Neural cell (in vitro differentiated cells): Measurements from ENCODE around the gene GPC5.

Experiments used
- EP300 ChIP-seq: fragments of 450-650 bp; conservative IDR thresholded peaks from 2 replicates; pipeline ENCODE4 v1.6.1; 2014; ENCODE audit warnings: antibody characterized with exemption, mild to moderate bottlenecking, moderate library complexity; ENCODE audit not compliant: poor library complexity, severe bottlenecking
- EZH2 ChIP-seq: fragments of 200-600, 300-800 bp; shearing (Covaris generic), sonication (generic); IDR thresholded peaks from 2 replicates; pipeline ENCODE4 v1.6.1; 2014; ENCODE audit warnings: antibody characterized with exemption, low read length, borderline replicate concordance, mild to moderate bottlenecking; ENCODE audit not compliant: insufficient read depth, poor library complexity, severe bottlenecking
- MXI1 ChIP-seq: fragments of 450-650 bp; conservative IDR thresholded peaks from 2 replicates; pipeline ENCODE4 v1.6.1; 2014; ENCODE audit warnings: antibody characterized with exemption, mild to moderate bottlenecking; ENCODE audit not compliant: poor library complexity, severe bottlenecking
- POLR2AphosphoS5 ChIP-seq: IDR thresholded peaks from 2 replicates; pipeline ENCODE4 v1.6.1; 2012
- RAD21 ChIP-seq: fragments of 450-650 bp; conservative IDR thresholded peaks from 2 replicates; pipeline ENCODE4 v1.6.1; 2014; ENCODE audit warnings: antibody characterized with exemption, mild to moderate bottlenecking, moderate library complexity
- REST ChIP-seq: IDR thresholded peaks from 2 replicates; pipeline ENCODE4 v1.6.1; 2012; ENCODE audit warnings: borderline replicate concordance
- SMC3 ChIP-seq: fragments of 450-650 bp; conservative IDR thresholded peaks from 2 replicates; pipeline ENCODE4 v1.6.1; 2014; ENCODE audit warnings: antibody characterized with exemption, mild to moderate bottlenecking, moderate library complexity; ENCODE audit not compliant: poor library complexity
- TAF1 ChIP-seq: IDR thresholded peaks from 2 replicates; pipeline ENCODE4 v1.6.1; 2012; ENCODE audit warnings: low read depth
- TF ChIP-seq, protein P1 (sequence below): fragments of 450-650 bp; IDR thresholded peaks from 2 replicates; pipeline ENCODE4 v1.5.1; 2014; ENCODE audit warnings: antibody characterized with exemption, mild to moderate bottlenecking, moderate library complexity; ENCODE audit not compliant: poor library complexity, severe bottlenecking

- no peak for TF ChIP-seq RAD21
- TF ChIP-seq, protein P1, sequence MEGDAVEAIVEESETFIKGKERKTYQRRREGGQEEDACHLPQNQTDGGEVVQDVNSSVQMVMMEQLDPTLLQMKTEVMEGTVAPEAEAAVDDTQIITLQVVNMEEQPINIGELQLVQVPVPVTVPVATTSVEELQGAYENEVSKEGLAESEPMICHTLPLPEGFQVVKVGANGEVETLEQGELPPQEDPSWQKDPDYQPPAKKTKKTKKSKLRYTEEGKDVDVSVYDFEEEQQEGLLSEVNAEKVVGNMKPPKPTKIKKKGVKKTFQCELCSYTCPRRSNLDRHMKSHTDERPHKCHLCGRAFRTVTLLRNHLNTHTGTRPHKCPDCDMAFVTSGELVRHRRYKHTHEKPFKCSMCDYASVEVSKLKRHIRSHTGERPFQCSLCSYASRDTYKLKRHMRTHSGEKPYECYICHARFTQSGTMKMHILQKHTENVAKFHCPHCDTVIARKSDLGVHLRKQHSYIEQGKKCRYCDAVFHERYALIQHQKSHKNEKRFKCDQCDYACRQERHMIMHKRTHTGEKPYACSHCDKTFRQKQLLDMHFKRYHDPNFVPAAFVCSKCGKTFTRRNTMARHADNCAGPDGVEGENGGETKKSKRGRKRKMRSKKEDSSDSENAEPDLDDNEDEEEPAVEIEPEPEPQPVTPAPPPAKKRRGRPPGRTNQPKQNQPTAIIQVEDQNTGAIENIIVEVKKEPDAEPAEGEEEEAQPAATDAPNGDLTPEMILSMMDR, result no peak
- no peak for TF ChIP-seq TAF1
- TF ChIP-seq SMC3, result no peak
- TF ChIP-seq REST, result no peak
- TF ChIP-seq EZH2, result no peak
- TF ChIP-seq MXI1, result no peak
- TF ChIP-seq EP300, result no peak
- TF ChIP-seq POLR2AphosphoS5, result no peak
Observed at GRCh38 chr13:91408971-91409370, 10.6 kb downstream of the GPC5 start.
